Inflammatory macrophage treated with lipopolysaccharide for 1 hour (primary cell): Measurements from ENCODE around the gene COL4A1.
A peak's percentile ranks its signal among the peaks of the same experiment; 100 is the strongest.

Experiments
- DNase-seq, 2 donors: peaks; one replicate each; pipeline ENCODE4 v3.0.0-alpha.2; 2020 to 2022

COL4A1 gene

GRCh38 chr13:110306960-110307766, at the start of gene COL4A1, which contains the start of gene COL4A2:
Gene COL4A1, minus strand, starts transcription at chr13:110307157. Its CDS starts 130 bp downstream, at chr13:110307027.
Gene COL4A2, plus strand, starts transcription at chr13:110307284. Its CDS starts 620 bp downstream, at chr13:110307904.
- no peak for DNase-seq

- no peak for DNase-seq
Measured at GRCh38 chr13:110356362-110356761, 49.4 kb upstream of the COL4A1 start.

- peak in 1 of 2 donors; percentile 11 for DNase-seq
Measured at GRCh38 chr13:110354715-110355473, 47.9 kb upstream of the COL4A1 start.

- DNase-seq, result no peak
Measured at GRCh38 chr13:110354123-110354627, 47.2 kb upstream of the COL4A1 start.

- no peak for DNase-seq
Measured at GRCh38 chr13:110353339-110353977, 46.5 kb upstream of the COL4A1 start.

GRCh38 chr13:110352735-110353134, 45.8 kb upstream of the COL4A1 start:
- DNase-seq, result no peak

GRCh38 chr13:110351636-110352420, 44.9 kb upstream of the COL4A1 start:
- DNase-seq, result no peak

GRCh38 chr13:110350509-110350908, 43.6 kb upstream of the COL4A1 start:
- no peak for DNase-seq

- DNase-seq, result no peak
Measured at GRCh38 chr13:110350049-110350448, 43.1 kb upstream of the COL4A1 start.

GRCh38 chr13:110349239-110349638, 42.3 kb upstream of the COL4A1 start:
- DNase-seq, result no peak

GRCh38 chr13:110348309-110349105, 41.5 kb upstream of the COL4A1 start:
- no peak for DNase-seq

GRCh38 chr13:110347535-110348308, 40.8 kb upstream of the COL4A1 start:
- no peak for DNase-seq

- no peak for DNase-seq
Measured at GRCh38 chr13:110347088-110347487, 40.1 kb upstream of the COL4A1 start.

- DNase-seq, result no peak
Measured at GRCh38 chr13:110346661-110347067, 39.7 kb upstream of the COL4A1 start.

- DNase-seq, result no peak
Measured at GRCh38 chr13:110345701-110346100, 38.7 kb upstream of the COL4A1 start.

GRCh38 chr13:110345266-110345665, 38.3 kb upstream of the COL4A1 start:
- DNase-seq, result no peak

- DNase-seq, result no peak
Measured at GRCh38 chr13:110344320-110344719, 37.4 kb upstream of the COL4A1 start.

- DNase-seq, result no peak
Measured at GRCh38 chr13:110343241-110343865, 36.4 kb upstream of the COL4A1 start.

- no peak for DNase-seq
Measured at GRCh38 chr13:110342474-110342873, 35.5 kb upstream of the COL4A1 start.
